Transverse colon (tissue), 4 donors: Measurements from ENCODE around the gene RHBDL2. TPM values are rescaled to one million over a fixed set of nuclear protein-coding genes. Genes with fewer than 3 reads are reported as not detected.
A peak's percentile ranks its signal among the peaks of the same experiment; 100 is the strongest.
"Not testable (repeated sequence)": the region's sequence is repeated elsewhere in the genome, so short reads cannot be mapped to it uniquely, and the experiment has no call there.

ENCODE experiments used
- DNase-seq: peaks from one replicate; pipeline ENCODE4 v3.0.0-alpha.2; 2019
- H3K27ac ChIP-seq, 4 donors: fragments of 200-600 bp; sonication (generic); 2 replicates each; pipeline ENCODE4 v1.5.1; 2016 to 2018; ENCODE audit warnings: inconsistent platforms in 4 of 4
- H3K27me3 ChIP-seq: fragments of 200-600 bp; sonication (generic); 2 replicates; pipeline ENCODE4 v1.5.1; 2017; ENCODE audit warnings: inconsistent platforms
- H3K36me3 ChIP-seq, 4 donors: fragments of 200-600 bp; sonication (generic); 2 replicates each; pipeline ENCODE4 v1.5.1; 2017 to 2019; ENCODE audit warnings: inconsistent platforms in 4 of 4
- H3K4me1 ChIP-seq, 4 donors: fragments of 200-600 bp; sonication (generic); 2 replicates each; pipeline ENCODE4 v1.5.1; 2017 to 2020; ENCODE audit warnings: inconsistent platforms in 4 of 4
- H3K4me3 ChIP-seq, 4 donors: fragments of 200-600 bp; sonication (generic); 1 replicate in 1 of 4; 2 replicates in 3 of 4; pipeline versions ENCODE4 v1.5.1 to v1.6.1; 2017 to 2019; ENCODE audit warnings: inconsistent platforms in 4 of 4
- H3K9me3 ChIP-seq, 2 donors: fragments of 200-600 bp; sonication (generic); 2 replicates each; pipeline ENCODE4 v1.5.1; 2017 to 2019; ENCODE audit warnings: inconsistent platforms in 2 of 2
- CTCF ChIP-seq, 5 experiments: fragments of 200-600 bp in 3 of 5; fragments of 450-650 bp in 2 of 5; sonication (generic) in 3 of 5; IDR thresholded peaks; 1 replicate in 2 of 5; 2 replicates in 3 of 5; pipeline ENCODE4 v1.5.1; 2016 to 2017; ENCODE audit warnings: antibody characterized with exemption in 5 of 5, inconsistent platforms in 3 of 5, mild to moderate bottlenecking in 2 of 5, moderate library complexity in 1 of 5
- EP300 ChIP-seq: sonication (generic); formaldehyde crosslinking; IDR thresholded peaks from one replicate; pipeline ENCODE4 v1.6.1; 2017; ENCODE audit warnings: antibody characterized with exemption, low read depth
- POLR2A ChIP-seq: fragments of 450-650 bp; IDR thresholded peaks from one replicate; pipeline ENCODE4 v1.6.1; 2016; ENCODE audit warnings: antibody characterized with exemption, mild to moderate bottlenecking, moderate library complexity
- POLR2AphosphoS5 ChIP-seq, 3 donors: sonication (generic); formaldehyde crosslinking; IDR thresholded peaks; one replicate each; pipeline ENCODE4 v1.6.1; 2016; ENCODE audit warnings: antibody characterized with exemption in 3 of 3
- WGBS, 2 donors: methylation state at CpG; one replicate each; pipeline ENCODE4 v1.1.5; 2018; ENCODE audit warnings: low coverage in 1 of 2; 5-methylcytosine and 5-hydroxymethylcytosine counted together
- in situ Hi-C, 4 donors: fragments of 200-750 bp; cut with MboI; loops; one replicate each; pipeline versions ENCODE4 v1.15.0 to v1.15.1; 2017; ENCODE audit warnings: low sequenced_read_pairs in 3 of 4, low pct_ligation_motif_present in 1 of 4, low pct_unique_long_range_greater_than_20kb in 1 of 4
- intact Hi-C: fragments of 100-400 bp; cut with DNase I; formaldehyde crosslinking; loops from one replicate; pipeline ENCODE4 v1.15.1; 2023; ENCODE audit warnings: low total_unique reads
- total RNA-seq, 4 donors: library from RNA; depleted of rRNA; stranded (reverse); fragments of >200 nt; gene quantifications; one replicate each; pipeline ENCODE4 v1.1.0, GENCODE V29; 2016

Gene RHBDL2, protein sequence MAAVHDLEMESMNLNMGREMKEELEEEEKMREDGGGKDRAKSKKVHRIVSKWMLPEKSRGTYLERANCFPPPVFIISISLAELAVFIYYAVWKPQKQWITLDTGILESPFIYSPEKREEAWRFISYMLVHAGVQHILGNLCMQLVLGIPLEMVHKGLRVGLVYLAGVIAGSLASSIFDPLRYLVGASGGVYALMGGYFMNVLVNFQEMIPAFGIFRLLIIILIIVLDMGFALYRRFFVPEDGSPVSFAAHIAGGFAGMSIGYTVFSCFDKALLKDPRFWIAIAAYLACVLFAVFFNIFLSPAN
- 10 to 100 TPM in 3 of 4 donors, 1 to 10 TPM in 1; 3.7 to 22.5 (median 17.6) TPM for total RNA-seq

DNA sequence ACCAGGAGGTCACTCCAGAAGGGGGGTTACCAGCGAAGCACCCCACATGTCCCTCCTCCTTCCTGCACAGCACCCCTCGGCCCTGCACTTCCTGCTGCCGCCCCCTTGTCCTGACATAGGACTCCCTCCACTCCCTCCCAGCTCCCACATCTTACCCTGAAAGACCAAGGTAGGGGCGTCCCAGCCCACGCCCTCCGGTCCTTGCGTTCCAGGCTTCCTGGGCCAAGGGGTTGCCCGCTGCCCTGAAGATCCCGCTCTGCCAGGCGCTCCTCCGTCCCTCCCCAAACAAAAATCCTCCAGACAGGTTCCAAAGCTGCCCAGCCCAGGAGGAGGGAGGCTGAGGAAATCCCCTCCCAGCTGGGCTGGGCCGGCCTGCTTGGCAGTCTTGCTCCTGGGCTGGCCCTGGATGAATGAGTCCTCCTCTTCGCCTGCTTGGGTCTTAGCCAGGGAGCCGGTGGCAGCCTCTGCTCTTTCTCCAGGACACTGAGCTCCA lies at the start of gene RHBDL2:
TSS of gene RHBDL2 (minus strand) at position 304 of the 493 bp plus-strand sequence. CDS start 22,618 bp downstream, outside the sequence.
- no peaks in the 10 kb centered on the region for H3K36me3 ChIP-seq
- intact Hi-C loops (no loop called here), in situ Hi-C loops (no loop called here)
- peak within 1 kb of the TSS; percentile 75 to 84 (median 78) for H3K27ac ChIP-seq
- peak within 1 kb of the TSS; percentile 34 to 55 (median 36) for H3K4me3 ChIP-seq
- no peaks in the 10 kb centered on the region for H3K27me3 ChIP-seq
- peak; percentile 82 for DNase-seq
- TF ChIP-seq POLR2AphosphoS5 (IDR thresholded peaks at IDR 0.05) (peak; percentile 18 to 63 (median 45)), POLR2A (peak; percentile 64), EP300 (no peak)
- peaks cover 0 to 10% (median 4%) of the 10 kb centered on the region in 4 donors for H3K4me1 ChIP-seq
- WGBS, 2 donors: 6 to 34% methylated on average over 7 to 13 of the region's 14 CpGs
- no peaks in the 10 kb centered on the region for H3K9me3 ChIP-seq

DNA sequence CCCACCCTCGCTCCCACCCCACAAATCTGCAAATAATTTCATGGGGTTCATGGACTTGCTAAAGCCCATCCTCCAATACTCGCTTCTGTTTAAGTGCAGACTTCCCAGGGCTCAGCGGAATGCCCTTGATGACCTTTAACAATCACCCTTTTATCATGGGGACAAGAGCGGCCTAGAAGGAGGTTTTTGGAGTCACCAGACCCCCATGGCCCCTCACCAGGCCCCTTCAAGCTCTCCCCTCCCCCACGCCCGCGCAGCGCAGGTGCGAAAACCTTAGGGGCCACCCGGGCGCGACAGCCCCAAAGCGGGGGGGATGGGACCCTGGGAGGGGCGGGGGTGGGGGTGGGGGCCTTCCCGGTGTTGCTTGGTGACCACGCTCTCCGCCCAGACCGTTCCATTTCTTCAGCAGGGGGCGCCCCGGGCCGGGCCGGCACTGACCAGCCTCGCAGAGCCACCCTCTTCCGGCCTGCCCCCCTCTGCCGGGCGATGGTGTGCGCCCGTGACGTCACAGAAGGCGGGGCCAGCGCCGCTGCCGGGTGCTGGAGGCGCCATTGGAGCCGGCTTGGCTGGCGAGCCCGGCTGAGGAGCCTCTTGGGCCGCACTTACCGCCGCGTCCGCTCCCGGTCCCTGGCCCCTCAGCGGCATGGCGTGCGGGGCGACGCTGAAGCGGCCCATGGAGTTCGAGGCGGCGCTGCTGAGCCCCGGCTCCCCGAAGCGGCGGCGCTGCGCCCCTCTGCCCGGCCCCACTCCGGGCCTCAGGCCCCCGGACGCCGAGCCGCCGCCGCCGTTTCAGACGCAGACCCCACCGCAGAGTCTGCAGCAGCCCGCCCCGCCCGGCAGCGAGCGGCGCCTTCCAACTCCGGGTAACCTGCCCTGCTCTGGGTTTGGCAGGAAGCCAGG lies 49.4 kb upstream of the RHBDL2 start, which contains the start of gene AKIRIN1:
TSS of gene AKIRIN1 (plus strand) at position 539 of the 900 bp plus-strand sequence. CDS start at position 644, 105 bp downstream.
- intact Hi-C loops (no loop called here), in situ Hi-C loops (no loop called here)
- WGBS, 2 donors: 1% methylated on average over 12 of the region's 76 CpGs; no CpG with 5 or more reads in 1 of the 2 donors

DNA sequence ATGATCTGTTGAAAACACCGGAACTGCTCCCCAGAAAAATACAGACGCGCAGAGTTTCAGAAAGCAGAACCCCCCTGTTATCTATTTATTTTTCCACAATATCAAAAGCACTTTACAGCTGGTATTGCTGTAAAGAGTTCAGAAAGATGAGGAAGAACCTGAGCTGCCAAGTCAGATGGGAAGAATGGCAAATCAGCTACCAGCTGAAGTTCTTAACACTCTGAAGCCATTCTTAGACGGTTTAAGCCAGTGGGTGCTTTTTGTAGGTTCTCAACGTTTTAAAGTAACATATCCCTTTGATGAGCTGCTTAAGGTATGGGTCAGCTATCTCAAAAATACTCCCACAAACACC lies 48.7 kb upstream of the RHBDL2 start:
- H3K4me3 ChIP-seq: peak overlapping the region; percentile 67 to 99 (median 86)
- in situ Hi-C loops (no loop called here), intact Hi-C loops (no loop called here)
- peaks cover 0 to 23% (median 16%) of the 10 kb centered on the region in 4 donors for H3K4me1 ChIP-seq
- no peak for DNase-seq
- TF ChIP-seq POLR2AphosphoS5 (IDR thresholded peaks at IDR 0.05): no peak
- no peak for TF ChIP-seq POLR2A
- no peak for TF ChIP-seq EP300
- TF ChIP-seq CTCF (IDR thresholded peaks at IDR 0.05): no peak
- 35 to 37% methylated on average over 4 to 5 of the region's 5 CpGs for WGBS, 2 donors
- peak overlapping the region; percentile 97 to 99 (median 98) for H3K27ac ChIP-seq
- no peaks in the 10 kb centered on the region for H3K9me3 ChIP-seq
- no peaks in the 10 kb centered on the region for H3K36me3 ChIP-seq
- no peaks in the 10 kb centered on the region for H3K27me3 ChIP-seq

More for the DNA sequence above, 49.4 kb upstream of the RHBDL2 start, which contains the start of gene AKIRIN1:
- Histone ChIP-seq H3K9me3 (no peaks in the 10 kb centered on the region), H3K27me3 (no peaks in the 10 kb centered on the region), H3K36me3 (no peaks in the 10 kb centered on the region), H3K4me3 (peak within 1 kb of the TSS; percentile 82 to 100 (median 94)), H3K4me1 (peaks cover 0 to 29% (median 18%) of the 10 kb centered on the region in 4 donors), H3K27ac (peak within 1 kb of the TSS; percentile 97 to 99 (median 98))
- TF ChIP-seq EP300 (no peak), CTCF (IDR thresholded peaks at IDR 0.05) (peak in 4 of 5 experiments; percentile 17 to 45 (median 31)), POLR2A (peak; percentile 87), POLR2AphosphoS5 (IDR thresholded peaks at IDR 0.05) (peak; percentile 93 to 98 (median 97))
- DNase-seq: peak; percentile 99

GRCh38 chr1:38989979-38990378 lies 48.3 kb upstream of the RHBDL2 start:
- H3K27ac ChIP-seq: peak overlapping the region; percentile 97 to 99 (median 98)
- WGBS, 2 donors: 50 to 71% methylated on average over 2 of the region's 2 CpGs
- peaks cover 0 to 20% (median 16%) of the 10 kb centered on the region in 4 donors for H3K4me1 ChIP-seq
- no peaks in the 10 kb centered on the region for H3K9me3 ChIP-seq
- in situ Hi-C loops: no loop called here
- no peaks in the 10 kb centered on the region for H3K36me3 ChIP-seq
- no peak for TF ChIP-seq EP300
- TF ChIP-seq POLR2A: no peak
- TF ChIP-seq POLR2AphosphoS5 (IDR thresholded peaks at IDR 0.05): no peak
- no peak for TF ChIP-seq CTCF (IDR thresholded peaks at IDR 0.05)
- intact Hi-C loops: no loop called here
- no peak overlapping the region for H3K4me3 ChIP-seq
- no peak for DNase-seq
- H3K27me3 ChIP-seq: no peaks in the 10 kb centered on the region

- H3K4me3 ChIP-seq, intact Hi-C loops, H3K27ac ChIP-seq, H3K27me3 ChIP-seq, in situ Hi-C loops, H3K36me3 ChIP-seq, H3K4me1 ChIP-seq, DNase-seq: not testable (repeated sequence)
- H3K9me3 ChIP-seq: peaks cover 4 to 10% of the 10 kb centered on the region in 2 donors
- WGBS, 2 donors: 46 to 90% methylated on average over 1 of the region's 1 CpG
Measured at GRCh38 chr1:38979380-38979779, 37.8 kb upstream of the RHBDL2 start.

DNA sequence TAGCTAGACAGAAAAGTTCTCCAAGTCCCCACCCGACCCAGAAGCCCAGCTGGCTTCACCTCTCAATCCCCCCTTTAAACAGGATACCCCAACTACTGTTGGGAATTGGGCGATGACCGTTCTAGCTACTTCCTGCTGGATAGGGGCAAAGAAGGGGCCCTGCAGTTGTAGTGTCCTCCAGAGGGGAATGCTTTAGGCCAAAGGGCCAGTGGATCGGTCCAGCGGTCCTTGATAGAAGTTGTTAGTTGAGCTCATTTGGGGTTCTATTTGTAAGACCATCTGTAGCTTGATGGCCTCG lies 36.6 kb upstream of the RHBDL2 start:
- H3K36me3 ChIP-seq, H3K4me3 ChIP-seq, H3K27ac ChIP-seq, H3K4me1 ChIP-seq, DNase-seq, in situ Hi-C loops, H3K27me3 ChIP-seq, intact Hi-C loops: not testable (repeated sequence)
- 91% methylated on average over 6 of the region's 6 CpGs; no CpG with 5 or more reads in 1 of the 2 donors for WGBS, 2 donors
- H3K9me3 ChIP-seq: peaks cover 4 to 10% of the 10 kb centered on the region in 2 donors
